HCT116 (cell line): ENCODE results near the gene ADAMTS13. TPM values are rescaled to one million over a fixed set of nuclear protein-coding genes. Genes with fewer than 3 reads are reported as not detected.

Experiments
- ATAC-seq: fragments of 200-7000 bp; cut with Tn5 transposase; 2 replicates; pipeline ENCODE4 v1.9.1; 2020; ENCODE audit warnings: mild to moderate bottlenecking, moderate library complexity
- BruUV-seq: library from RNA; stranded (reverse); fragments of 400-500 nt; replicated peaks from 2 replicates; lab custom pipeline; 2021; lab: Mats Ljungman, UMichigan
- CTCF ChIA-PET: fragments of 300-600 bp; sonication (Branson Sonifier 250); formaldehyde crosslinking; loops from one replicate; lab custom pipeline; 2021; ENCODE audit warnings: antibody characterized with exemption; lab: Charles Lee
- POLR2A ChIA-PET: fragments of 300-600, 350-600 bp; sonication (Branson Sonifier 250); formaldehyde crosslinking; loops from one replicate; lab custom pipeline; 2021; ENCODE audit warnings: antibody characterized with exemption; lab: Charles Lee
- RAD21 ChIA-PET, 2 experiments: fragments of 300-600 bp; sonication (Branson Sonifier 250); formaldehyde crosslinking; loops; one replicate each; lab custom pipeline; 2023; ENCODE audit warnings: low total read pairs in 2 of 2; ENCODE audit not compliant: uncharacterized antibody in 2 of 2, unreplicated experiment in 2 of 2, low non-redundant PET in 1 of 2; lab: Charles Lee
- DNase-seq: peaks from one replicate; pipeline ENCODE4 v3.0.0-alpha.2; 2010; ENCODE audit warnings: low read depth, low spot score
- H2AFZ ChIP-seq: fragments of 200-600 bp; shearing (Covaris generic), sonication (generic); 2 replicates; pipeline ENCODE4 v1.6.1; 2017; ENCODE audit warnings: low read depth, mixed run types, mixed read lengths, antibody characterized with exemption, low read length; ENCODE audit not compliant: poor library complexity, severe bottlenecking
- H3K27ac ChIP-seq: 2 replicates; pipeline ENCODE4 v1.5.1; 2012; ENCODE audit warnings: low read depth, low read length
- H3K27me3 ChIP-seq: fragments of 200-600 bp; sonication (generic); 2 replicates; pipeline ENCODE4 v1.6.1; 2016; ENCODE audit warnings: mixed run types, low read length, mixed read lengths; ENCODE audit not compliant: insufficient read depth
- H3K36me3 ChIP-seq, 2 experiments: fragments of 200-500 bp in 1 of 2; fragments of 200-600 bp in 1 of 2; sonication (Bioruptor generic) in 1 of 2; sonication (generic) in 1 of 2; 2 replicates each; pipeline versions ENCODE4 v1.5.1 to v1.6.1; 2014 to 2016; ENCODE audit warnings: low read length in 2 of 2, inconsistent platforms in 1 of 2, mixed read lengths in 1 of 2, mixed run types in 1 of 2; ENCODE audit not compliant: insufficient read depth in 2 of 2, control insufficient read depth in 1 of 2
- H3K4me1 ChIP-seq, 2 experiments: fragments of 200-600 bp in 1 of 2; sonication (generic) in 1 of 2; 2 replicates each; pipeline versions ENCODE4 v1.5.1 to v1.6.1; 2012 to 2017; ENCODE audit warnings: low read length in 2 of 2, inconsistent platforms in 1 of 2, mild to moderate bottlenecking in 1 of 2, mixed read lengths in 1 of 2, mixed run types in 1 of 2, moderate library complexity in 1 of 2; ENCODE audit not compliant: insufficient read depth in 2 of 2, control insufficient read depth in 1 of 2
- H3K4me2 ChIP-seq: fragments of 200-600 bp; sonication (generic); 2 replicates; pipeline ENCODE4 v1.6.1; 2017; ENCODE audit warnings: mixed run types, low read length, mixed read lengths
- H3K4me3 ChIP-seq, 2 experiments: fragments of 200-600 bp in 1 of 2; sonication (generic) in 1 of 2; replicated peaks in 1 of 2; 2 replicates each; pipeline ENCODE4 v1.5.1; 2011 to 2016; ENCODE audit warnings: low read length in 2 of 2, control low read depth in 1 of 2, low read depth in 1 of 2, mild to moderate bottlenecking in 1 of 2, mixed read lengths in 1 of 2, mixed run types in 1 of 2
- H3K79me2 ChIP-seq: fragments of 200-600 bp; sonication (generic); 2 replicates; pipeline ENCODE4 v1.6.1; 2017; ENCODE audit warnings: mild to moderate bottlenecking, mixed run types, low read length, moderate library complexity, mixed read lengths; ENCODE audit not compliant: insufficient read depth
- H3K9ac ChIP-seq: fragments of 200-600 bp; sonication (generic); 2 replicates; pipeline ENCODE4 v1.6.1; 2016; ENCODE audit warnings: low read length, mixed read lengths
- H3K9me2 ChIP-seq: fragments of 200-600 bp; sonication (generic), shearing (Covaris generic); 2 replicates; pipeline ENCODE4 v1.6.1; 2017; ENCODE audit warnings: mixed run types, mild to moderate bottlenecking, moderate library complexity; ENCODE audit not compliant: insufficient read depth
- H3K9me3 ChIP-seq, 2 experiments: fragments of 200-500 bp in 1 of 2; fragments of 200-600 bp in 1 of 2; sonication (Bioruptor generic) in 1 of 2; sonication (generic) in 1 of 2; 2 replicates each; pipeline ENCODE4 v1.6.1; 2014 to 2017; ENCODE audit warnings: low read length in 2 of 2, mixed read lengths in 2 of 2, inconsistent platforms in 1 of 2, low read depth in 1 of 2, mild to moderate bottlenecking in 1 of 2, mixed run types in 1 of 2, moderate library complexity in 1 of 2; ENCODE audit not compliant: control insufficient read depth in 1 of 2, insufficient read depth in 1 of 2
- H4K20me1 ChIP-seq: fragments of 200-600 bp; sonication (generic), shearing (Covaris generic); 2 replicates; pipeline ENCODE4 v1.6.1; 2017; ENCODE audit warnings: mixed run types, mild to moderate bottlenecking, moderate library complexity; ENCODE audit not compliant: insufficient read depth
- CBX3 ChIP-seq: IDR thresholded peaks from 2 replicates; pipeline ENCODE4 v1.6.1; 2012; ENCODE audit warnings: low read depth
- CEBPB ChIP-seq: IDR thresholded peaks from 2 replicates; pipeline ENCODE4 v1.6.1; 2012; ENCODE audit warnings: low read depth
- EGR1 ChIP-seq: IDR thresholded peaks from 2 replicates; pipeline ENCODE4 v1.6.1; 2012; ENCODE audit warnings: low read depth
- ELF1 ChIP-seq: IDR thresholded peaks from 2 replicates; pipeline ENCODE4 v1.6.1; 2012; ENCODE audit warnings: low read depth, borderline replicate concordance
- EZH2 ChIP-seq: fragments of 200-600 bp; sonication (generic); IDR thresholded peaks from 2 replicates; pipeline ENCODE4 v1.6.1; 2017; ENCODE audit warnings: antibody characterized with exemption, mixed run types
- EZH2phosphoT487 ChIP-seq: fragments of 200-600 bp; IDR thresholded peaks from 2 replicates; pipeline ENCODE4 v1.6.1; 2018; ENCODE audit warnings: antibody characterized with exemption, borderline replicate concordance
- FOSL1 ChIP-seq: IDR thresholded peaks from 2 replicates; pipeline ENCODE4 v1.6.1; 2012; ENCODE audit warnings: low read depth
- POLR2AphosphoS5 ChIP-seq: IDR thresholded peaks from 2 replicates; pipeline ENCODE4 v1.6.1; 2011; ENCODE audit warnings: mild to moderate bottlenecking, low read depth, low read length, moderate library complexity
- SP1 ChIP-seq: IDR thresholded peaks from 2 replicates; pipeline ENCODE4 v1.6.1; 2012; ENCODE audit warnings: low read depth
- SRF ChIP-seq: IDR thresholded peaks from 2 replicates; pipeline ENCODE4 v1.6.1; 2012; ENCODE audit warnings: low read depth
- YY1 ChIP-seq: IDR thresholded peaks from 2 replicates; pipeline ENCODE4 v1.6.1; 2011; ENCODE audit warnings: low read length, low read depth, moderate library complexity, mild to moderate bottlenecking; ENCODE audit not compliant: insufficient replicate concordance; ENCODE audit errors: extremely low read depth
- ZFX ChIP-seq: fragments of 450-650 bp; IDR thresholded peaks from 2 replicates; pipeline ENCODE4 v1.6.1; 2017
- ZNF274 ChIP-seq: fragments of 200-500 bp; sonication (Bioruptor generic); IDR thresholded peaks from 2 replicates; pipeline ENCODE4 v1.6.1; 2014; ENCODE audit warnings: mild to moderate bottlenecking, low read depth, low read length, inconsistent platforms
- intact Hi-C: fragments of 100-400 bp; cut with micrococcal nuclease; formaldehyde crosslinking; loops from 2 replicates; pipeline ENCODE4 v1.10.0; 2022
- total RNA-seq: library from RNA; stranded (reverse); gene quantifications from one replicate; pipeline ENCODE4 v1.2.1, GENCODE V29; 2021; ENCODE audit not compliant: unreplicated experiment
- TF ChIP-seq, protein P1 (sequence below): IDR thresholded peaks from 2 replicates; pipeline ENCODE4 v1.6.1; 2012
- TF ChIP-seq, protein P2 (sequence below): IDR thresholded peaks from 2 replicates; pipeline ENCODE4 v1.6.1; 2012
- TF ChIP-seq, protein P3 (sequence below): IDR thresholded peaks from 2 replicates; pipeline ENCODE4 v1.6.1; 2012; ENCODE audit warnings: low read depth
- TF ChIP-seq, protein P4 (sequence below): IDR thresholded peaks from 2 replicates; pipeline ENCODE4 v1.6.1; 2011; ENCODE audit warnings: mild to moderate bottlenecking, low read length, moderate library complexity; ENCODE audit not compliant: insufficient replicate concordance; ENCODE audit errors: extremely low read depth

The ADAMTS13 gene
- total RNA-seq, 1 experiment from 2014 or later, result 9.2 TPM

DNA sequence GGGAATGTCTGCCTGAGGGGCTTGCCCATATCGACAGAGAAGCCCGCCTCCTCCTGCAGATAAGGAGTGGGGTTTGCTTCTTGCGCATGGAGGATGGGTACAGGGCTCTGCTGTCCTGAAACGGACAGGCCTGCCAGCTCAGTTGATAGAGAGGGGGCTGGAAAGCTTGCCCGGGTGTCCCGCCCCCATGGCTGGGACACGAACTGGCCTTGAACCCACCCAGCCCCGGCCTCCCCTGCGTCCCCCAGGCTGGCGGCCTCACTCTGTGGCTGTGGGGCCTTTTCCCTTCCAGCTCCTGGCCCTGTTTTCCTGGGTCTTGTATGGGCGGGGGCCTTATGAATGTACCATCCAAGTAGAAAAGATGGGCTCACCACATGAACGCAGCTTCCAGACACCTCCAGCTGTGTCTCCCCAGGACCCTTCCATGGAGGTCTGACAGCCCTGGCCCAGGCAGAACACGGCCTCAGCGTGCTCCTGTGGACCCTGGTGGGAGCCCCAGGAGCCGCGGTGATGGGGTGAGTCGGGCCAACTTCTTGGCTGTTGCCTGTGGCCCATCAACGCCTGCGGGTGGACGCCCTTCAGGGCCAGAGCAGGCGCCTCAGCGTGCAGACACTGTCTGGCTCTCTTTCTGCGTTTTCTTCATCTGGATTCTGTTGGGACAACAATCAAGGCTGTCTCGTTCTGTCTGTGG is 72.6 kb downstream of the ADAMTS13 start:
- ChIA-PET POLR2A (no interaction called here), RAD21 (no interaction called here), CTCF (interaction anchor here (1.9 kb wide), 1 partner anchor 8 kb away, joined by 7 read pairs; no protein-coding TSS in a partner anchor)
- no peak for ATAC-seq
- no peak overlapping the region for H2AFZ ChIP-seq
- DNase-seq, result no peak
- no peaks in the 10 kb centered on the region; the same call in 1 of the 2 replicates for H3K27me3 ChIP-seq
- H3K36me3 ChIP-seq, result no peaks in the 10 kb centered on the region
- H3K9ac ChIP-seq, result no peak overlapping the region
- BruUV-seq, result no TSS peak
- H3K27ac ChIP-seq, result no peak overlapping the region
- no peaks in the 10 kb centered on the region for H3K9me3 ChIP-seq
- no peak overlapping the region for H3K4me2 ChIP-seq
- H3K4me3 ChIP-seq, result no peak overlapping the region
- no peaks in the 10 kb centered on the region for H4K20me1 ChIP-seq
- H3K79me2 ChIP-seq, result no peaks in the 10 kb centered on the region
- intact Hi-C loops, result no loop called here
- TF ChIP-seq, protein P1, sequence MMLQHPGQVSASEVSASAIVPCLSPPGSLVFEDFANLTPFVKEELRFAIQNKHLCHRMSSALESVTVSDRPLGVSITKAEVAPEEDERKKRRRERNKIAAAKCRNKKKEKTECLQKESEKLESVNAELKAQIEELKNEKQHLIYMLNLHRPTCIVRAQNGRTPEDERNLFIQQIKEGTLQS, result no peak
- TF ChIP-seq, protein P2, sequence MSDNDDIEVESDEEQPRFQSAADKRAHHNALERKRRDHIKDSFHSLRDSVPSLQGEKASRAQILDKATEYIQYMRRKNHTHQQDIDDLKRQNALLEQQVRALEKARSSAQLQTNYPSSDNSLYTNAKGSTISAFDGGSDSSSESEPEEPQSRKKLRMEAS, result no peak
- TF ChIP-seq POLR2AphosphoS5, result no peak
- TF ChIP-seq CBX3, result no peak
- TF ChIP-seq SP1, result no peak
- TF ChIP-seq EZH2, result no peak
- no peak for TF ChIP-seq CEBPB
- TF ChIP-seq ZFX, result no peak
- TF ChIP-seq EZH2phosphoT487, result no peak
- TF ChIP-seq, protein P3, sequence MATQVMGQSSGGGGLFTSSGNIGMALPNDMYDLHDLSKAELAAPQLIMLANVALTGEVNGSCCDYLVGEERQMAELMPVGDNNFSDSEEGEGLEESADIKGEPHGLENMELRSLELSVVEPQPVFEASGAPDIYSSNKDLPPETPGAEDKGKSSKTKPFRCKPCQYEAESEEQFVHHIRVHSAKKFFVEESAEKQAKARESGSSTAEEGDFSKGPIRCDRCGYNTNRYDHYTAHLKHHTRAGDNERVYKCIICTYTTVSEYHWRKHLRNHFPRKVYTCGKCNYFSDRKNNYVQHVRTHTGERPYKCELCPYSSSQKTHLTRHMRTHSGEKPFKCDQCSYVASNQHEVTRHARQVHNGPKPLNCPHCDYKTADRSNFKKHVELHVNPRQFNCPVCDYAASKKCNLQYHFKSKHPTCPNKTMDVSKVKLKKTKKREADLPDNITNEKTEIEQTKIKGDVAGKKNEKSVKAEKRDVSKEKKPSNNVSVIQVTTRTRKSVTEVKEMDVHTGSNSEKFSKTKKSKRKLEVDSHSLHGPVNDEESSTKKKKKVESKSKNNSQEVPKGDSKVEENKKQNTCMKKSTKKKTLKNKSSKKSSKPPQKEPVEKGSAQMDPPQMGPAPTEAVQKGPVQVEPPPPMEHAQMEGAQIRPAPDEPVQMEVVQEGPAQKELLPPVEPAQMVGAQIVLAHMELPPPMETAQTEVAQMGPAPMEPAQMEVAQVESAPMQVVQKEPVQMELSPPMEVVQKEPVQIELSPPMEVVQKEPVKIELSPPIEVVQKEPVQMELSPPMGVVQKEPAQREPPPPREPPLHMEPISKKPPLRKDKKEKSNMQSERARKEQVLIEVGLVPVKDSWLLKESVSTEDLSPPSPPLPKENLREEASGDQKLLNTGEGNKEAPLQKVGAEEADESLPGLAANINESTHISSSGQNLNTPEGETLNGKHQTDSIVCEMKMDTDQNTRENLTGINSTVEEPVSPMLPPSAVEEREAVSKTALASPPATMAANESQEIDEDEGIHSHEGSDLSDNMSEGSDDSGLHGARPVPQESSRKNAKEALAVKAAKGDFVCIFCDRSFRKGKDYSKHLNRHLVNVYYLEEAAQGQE, result no peak
- no peak for TF ChIP-seq FOSL1
- TF ChIP-seq SRF, result no peak
- TF ChIP-seq, protein P4, sequence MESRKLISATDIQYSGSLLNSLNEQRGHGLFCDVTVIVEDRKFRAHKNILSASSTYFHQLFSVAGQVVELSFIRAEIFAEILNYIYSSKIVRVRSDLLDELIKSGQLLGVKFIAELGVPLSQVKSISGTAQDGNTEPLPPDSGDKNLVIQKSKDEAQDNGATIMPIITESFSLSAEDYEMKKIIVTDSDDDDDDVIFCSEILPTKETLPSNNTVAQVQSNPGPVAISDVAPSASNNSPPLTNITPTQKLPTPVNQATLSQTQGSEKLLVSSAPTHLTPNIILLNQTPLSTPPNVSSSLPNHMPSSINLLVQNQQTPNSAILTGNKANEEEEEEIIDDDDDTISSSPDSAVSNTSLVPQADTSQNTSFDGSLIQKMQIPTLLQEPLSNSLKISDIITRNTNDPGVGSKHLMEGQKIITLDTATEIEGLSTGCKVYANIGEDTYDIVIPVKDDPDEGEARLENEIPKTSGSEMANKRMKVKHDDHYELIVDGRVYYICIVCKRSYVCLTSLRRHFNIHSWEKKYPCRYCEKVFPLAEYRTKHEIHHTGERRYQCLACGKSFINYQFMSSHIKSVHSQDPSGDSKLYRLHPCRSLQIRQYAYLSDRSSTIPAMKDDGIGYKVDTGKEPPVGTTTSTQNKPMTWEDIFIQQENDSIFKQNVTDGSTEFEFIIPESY, result no peak
- TF ChIP-seq YY1, result no peak
- TF ChIP-seq ZNF274, result no peak
- no peak for TF ChIP-seq ELF1
- no peak for TF ChIP-seq EGR1
- H3K4me1 ChIP-seq, result no peaks in the 10 kb centered on the region
- H3K9me2 ChIP-seq, result no peaks in the 10 kb centered on the region
